Endothelial cell of hepatic sinusoid (primary cell): Measurements from ENCODE around the gene JHY.

Experiments used
- in situ Hi-C: cut with HindIII; loops from 2 replicates; pipeline ENCODE4 v1.10.0; 2017; ENCODE audit warnings: low sequenced_read_pairs

The JHY gene

DNA sequence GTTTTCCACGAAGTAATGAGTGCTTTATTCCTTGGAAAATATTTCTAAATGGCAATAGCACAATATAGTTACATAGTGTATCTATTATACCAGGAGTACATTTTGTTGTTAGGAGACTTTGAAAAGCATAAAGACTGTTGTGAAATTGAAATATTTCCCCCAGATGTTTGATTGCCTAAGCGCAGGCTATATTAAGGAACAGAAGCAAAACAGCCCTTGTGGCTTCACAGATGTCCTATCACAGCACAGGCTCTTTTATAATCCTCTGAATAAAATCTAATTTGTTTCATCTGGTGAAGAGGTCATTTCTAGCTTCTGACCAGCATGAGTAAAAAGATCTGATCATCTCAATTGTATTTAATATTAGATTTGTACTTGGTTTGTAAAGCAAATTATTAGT is 50.9 kb downstream of the JHY start:
- in situ Hi-C loops = no loop called here

DNA sequence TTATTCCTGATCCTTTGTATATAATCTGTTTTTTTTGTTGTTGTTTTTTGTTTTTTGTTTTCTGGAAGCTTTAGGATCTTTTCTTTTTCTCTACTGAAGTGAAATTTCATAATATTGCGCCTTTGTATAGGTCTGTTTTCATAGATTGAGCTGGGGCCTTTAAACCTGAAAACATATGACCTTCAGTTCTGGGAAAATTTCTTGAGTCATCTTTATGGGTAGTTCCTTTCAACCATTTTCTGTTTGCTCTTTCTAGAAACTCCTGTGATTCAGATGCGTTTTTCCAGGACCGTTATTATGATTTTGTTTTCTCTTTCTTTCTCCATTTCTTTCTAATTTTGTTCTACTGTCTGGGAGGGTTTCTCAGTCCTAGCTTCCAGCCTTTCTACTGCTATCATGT is 55.4 kb downstream of the JHY start:
- in situ Hi-C loops = no loop called here

DNA sequence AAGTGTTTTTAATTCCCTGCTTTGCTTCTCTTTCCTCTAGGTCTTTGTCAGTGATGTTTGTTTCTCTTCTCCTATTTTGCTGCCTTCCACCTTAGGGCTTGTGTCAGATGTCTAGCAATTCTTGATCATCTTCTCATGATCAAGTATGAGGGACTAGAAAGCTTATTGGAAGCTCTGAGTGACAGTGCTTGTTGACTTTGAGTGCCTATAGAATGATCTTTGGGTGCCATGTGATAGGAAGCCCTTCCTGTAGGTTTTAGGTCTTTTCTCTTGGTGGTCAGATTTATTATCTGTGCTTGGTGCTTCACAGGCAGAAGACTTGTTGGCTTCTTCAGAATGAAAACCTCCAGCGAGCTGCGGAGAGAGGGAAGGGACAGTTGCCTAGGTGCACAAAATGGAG is 56.0 kb downstream of the JHY start:
- in situ Hi-C loops = no loop called here

DNA sequence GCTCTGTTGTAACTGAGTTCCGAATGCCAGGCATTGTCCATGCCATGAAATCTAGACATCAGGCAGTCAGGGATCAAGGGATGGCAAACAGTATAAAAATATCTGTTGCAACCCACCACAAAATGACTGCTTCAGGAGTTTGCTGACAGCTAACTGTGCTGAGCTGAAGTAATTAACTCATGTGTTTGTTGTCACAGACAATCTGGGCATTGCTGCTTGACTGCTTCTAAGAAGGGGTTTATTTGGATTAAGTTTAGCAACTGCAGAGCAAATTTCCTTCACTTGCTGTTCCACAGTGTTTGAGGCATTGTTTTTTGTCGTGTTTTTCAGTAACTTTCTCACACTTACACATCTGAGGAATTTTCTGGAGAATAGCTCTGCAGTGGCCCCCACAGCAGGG is 68.7 kb downstream of the JHY start:
- in situ Hi-C loops = no loop called here

DNA sequence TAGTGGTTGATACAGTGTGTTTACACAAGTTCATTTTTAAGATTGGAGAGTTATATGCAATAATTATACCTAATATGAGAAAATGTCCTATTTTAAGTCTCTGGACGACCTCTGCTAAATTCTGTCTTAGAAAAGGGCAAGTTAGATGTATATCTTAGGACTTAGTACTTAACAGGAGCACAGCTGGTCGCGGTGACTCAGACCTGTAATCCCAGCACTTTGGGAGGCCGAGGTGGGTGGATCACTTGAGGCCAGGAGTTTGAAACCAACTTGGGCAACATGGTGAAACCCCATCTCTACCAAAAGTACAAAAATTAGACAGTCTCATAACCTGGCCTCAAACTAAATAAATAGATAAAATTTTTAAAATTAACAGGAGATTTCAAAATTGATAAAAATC is 71.9 kb downstream of the JHY start:
- in situ Hi-C loops = no loop called here

GRCh38 chr11:122963961-122964360 is 81.4 kb downstream of the JHY start:
- in situ Hi-C loops = no loop called here

DNA sequence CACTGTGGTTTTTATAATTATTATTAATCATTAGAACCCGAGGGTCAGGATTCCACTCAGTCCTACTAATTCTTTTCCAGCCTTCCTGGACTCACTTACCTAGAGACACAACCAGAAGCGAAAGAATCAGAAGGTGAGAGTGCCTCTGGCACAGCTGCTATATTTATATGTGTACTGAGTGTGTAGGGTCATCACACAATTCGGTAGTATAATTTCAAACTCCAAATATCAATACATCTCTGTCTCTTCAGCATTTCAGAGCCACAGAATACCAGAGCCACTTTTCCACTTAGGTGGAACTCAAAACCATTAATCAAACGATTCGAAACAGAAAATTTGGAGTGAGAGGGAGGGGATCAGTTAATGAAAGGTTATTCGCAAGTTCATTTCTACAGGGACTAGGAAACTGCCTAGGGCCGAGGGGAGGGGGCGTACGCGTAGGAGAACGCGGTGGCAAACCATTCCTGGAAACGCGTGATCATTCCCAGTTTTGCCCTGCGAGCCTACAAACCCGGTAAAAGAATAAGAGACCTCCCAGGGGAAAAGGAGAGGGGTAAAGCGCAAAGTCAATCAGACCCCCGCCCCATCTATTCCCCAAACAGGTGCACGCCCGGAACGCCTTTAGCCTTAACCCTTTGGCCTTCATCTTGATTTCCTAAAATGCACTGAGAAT is 93.6 kb downstream of the JHY start:
- in situ Hi-C loops = no loop called here

DNA sequence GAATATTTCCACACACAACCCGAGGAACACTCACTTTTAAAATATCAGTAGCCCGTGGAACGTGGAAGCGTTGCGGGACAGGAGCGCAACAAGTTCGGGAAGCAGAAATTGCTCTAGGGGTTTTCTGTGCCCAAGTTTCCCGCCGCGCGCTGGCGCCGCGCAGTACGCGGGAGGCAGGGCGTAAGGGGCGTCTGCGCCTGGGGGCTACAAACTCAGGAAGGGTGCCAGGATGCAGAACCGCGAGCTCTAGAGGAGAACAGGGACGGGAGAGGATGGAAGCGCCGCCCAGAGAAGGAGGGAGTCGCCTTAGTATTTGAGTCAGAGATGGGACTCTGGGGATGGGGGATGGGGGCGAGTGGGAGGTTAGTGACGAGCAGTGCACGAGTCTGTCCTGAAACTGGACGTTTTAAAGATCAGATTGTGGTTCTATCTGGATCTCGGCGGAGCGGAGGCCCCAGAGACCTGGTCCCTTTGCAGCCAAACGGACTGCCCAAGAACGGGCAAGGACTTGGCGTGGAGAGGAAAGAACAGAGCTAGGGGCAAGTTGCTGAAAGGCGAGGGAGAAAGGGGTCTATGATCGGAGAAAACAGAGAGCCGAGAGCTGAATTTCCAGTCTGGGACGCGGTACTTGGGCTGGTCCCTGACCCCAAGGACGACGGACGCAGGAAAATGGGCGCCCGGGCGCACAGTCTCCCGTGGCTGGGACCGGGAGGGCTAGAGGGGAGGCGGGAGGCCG is 94.3 kb downstream of the JHY start:
- in situ Hi-C loops = no loop called here

DNA sequence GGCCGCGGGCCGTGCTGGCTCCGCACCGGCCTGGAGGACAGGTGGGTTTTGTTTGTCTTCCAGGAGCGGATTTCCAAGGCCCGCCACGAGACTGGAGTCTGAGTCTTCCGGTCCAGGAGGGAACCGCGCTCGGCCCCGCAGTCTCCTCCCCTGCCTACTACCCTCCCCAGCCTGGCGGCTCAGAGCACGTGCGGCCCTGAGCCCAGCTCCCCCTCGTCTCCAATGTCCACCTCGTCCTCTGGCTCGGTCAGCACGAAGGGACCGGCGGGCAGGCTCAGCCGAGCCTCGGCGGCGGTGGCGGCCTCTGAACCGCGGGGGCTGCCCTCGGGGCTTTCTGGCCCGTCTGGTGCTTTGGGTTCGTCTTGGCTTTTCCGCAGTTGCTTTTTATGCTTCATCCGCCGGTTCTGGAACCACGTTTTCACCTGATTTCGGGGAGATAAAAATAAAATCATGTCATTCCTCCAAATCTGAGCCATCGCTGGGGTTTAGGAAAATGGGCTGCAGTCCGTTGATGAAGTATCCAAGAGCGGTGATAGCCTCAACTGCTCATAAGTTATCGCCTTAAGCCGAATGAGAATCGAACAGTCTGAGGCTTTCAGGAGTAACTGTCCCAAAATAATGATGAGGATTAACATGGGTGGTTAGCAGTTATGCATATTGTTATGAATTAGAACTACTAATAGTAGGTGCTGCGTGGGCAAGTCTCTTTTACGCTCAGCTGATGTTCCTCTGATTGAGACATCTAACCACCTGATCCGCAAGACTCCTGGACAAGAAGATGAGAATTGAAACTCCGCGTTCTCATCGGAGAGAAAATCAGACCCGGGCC is 95.1 kb downstream of the JHY start:
- in situ Hi-C loops = no loop called here

GRCh38 chr11:122978299-122978620 is 95.7 kb downstream of the JHY start:
- in situ Hi-C loops = no loop called here

DNA sequence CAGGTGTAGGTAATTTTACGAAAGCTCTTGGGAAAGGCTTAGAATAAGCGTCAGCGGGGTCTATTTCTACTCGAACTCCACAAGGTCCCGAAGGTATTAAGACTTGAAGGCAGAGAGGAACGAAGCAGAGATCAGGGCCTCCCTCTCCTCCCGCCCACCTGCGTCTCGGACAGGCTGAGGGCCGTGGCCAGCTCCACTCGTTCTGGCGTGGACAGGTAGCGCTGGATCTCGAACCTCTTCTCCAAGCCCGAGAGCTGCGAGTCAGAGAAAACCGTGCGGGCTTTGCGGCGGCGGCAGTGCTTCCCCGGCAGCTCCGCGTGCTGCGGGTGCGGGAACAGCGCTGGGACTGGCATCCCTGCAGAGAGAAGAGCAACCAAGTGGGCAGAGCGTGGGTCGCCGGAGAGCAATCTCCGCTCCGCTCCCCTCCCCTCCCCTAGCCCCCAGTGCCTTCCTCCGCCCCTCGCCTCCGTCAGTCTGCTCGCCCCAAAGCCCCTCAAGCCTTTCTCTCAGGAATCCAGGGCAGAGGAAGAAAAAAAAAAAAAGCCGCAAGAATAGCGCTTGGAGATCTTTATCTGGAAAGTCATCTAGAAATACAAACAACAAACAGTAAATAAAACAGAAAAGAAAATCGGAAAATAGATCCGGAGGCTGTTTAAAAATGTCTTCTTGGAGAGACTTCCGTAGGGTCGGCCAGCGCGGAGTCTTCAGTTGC is 96.7 kb downstream of the JHY start:
- in situ Hi-C loops = no loop called here

DNA sequence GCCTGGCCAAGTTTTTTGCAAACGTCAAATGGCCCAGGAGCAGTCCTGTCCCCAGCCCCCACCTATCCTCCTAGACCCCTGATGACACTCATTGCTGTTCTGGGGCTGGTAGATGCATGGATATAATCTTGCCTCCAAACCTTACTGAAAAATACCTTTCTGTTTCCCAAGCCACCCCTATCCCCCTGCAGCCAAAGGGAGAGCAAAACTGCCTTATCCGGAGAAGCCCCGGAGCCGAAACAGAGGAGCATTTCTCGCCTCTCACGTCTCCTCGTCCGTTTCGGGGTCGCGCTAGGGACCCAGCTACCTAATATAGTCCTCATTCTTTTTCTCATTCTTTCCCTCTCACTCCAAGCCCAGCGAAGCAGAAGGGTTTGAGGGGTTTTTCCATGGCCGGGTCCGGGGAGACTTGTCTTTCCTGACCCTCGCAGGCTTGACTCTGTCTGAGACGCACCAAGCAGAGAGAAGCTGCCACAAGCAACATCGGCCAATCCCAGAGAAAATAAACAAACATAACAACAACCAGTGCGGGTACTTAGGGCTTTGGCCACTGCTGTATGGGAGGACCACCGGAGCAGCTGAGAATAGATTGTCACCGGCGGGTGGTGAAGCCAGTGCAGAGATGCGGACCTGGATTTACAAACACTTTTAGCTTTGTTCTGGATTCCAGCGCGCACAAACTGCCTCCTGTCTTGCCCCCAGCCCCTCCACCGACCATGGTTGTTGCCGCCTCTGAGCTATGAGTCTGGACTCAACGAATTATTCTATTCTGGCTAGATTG is 97.4 kb downstream of the JHY start:
- in situ Hi-C loops = no loop called here

- in situ Hi-C loops = no loop called here
Measured at GRCh38 chr11:122981388-122982264, 99.1 kb downstream of the JHY start, which contains the start of gene BSX. Gene BSX, minus strand, starts transcription at chr11:122981834. Its CDS starts 163 bp downstream, at chr11:122981671.

- in situ Hi-C loops = no loop called here
Measured at GRCh38 chr11:122983438-122984185, 101.1 kb downstream of the JHY start.

DNA sequence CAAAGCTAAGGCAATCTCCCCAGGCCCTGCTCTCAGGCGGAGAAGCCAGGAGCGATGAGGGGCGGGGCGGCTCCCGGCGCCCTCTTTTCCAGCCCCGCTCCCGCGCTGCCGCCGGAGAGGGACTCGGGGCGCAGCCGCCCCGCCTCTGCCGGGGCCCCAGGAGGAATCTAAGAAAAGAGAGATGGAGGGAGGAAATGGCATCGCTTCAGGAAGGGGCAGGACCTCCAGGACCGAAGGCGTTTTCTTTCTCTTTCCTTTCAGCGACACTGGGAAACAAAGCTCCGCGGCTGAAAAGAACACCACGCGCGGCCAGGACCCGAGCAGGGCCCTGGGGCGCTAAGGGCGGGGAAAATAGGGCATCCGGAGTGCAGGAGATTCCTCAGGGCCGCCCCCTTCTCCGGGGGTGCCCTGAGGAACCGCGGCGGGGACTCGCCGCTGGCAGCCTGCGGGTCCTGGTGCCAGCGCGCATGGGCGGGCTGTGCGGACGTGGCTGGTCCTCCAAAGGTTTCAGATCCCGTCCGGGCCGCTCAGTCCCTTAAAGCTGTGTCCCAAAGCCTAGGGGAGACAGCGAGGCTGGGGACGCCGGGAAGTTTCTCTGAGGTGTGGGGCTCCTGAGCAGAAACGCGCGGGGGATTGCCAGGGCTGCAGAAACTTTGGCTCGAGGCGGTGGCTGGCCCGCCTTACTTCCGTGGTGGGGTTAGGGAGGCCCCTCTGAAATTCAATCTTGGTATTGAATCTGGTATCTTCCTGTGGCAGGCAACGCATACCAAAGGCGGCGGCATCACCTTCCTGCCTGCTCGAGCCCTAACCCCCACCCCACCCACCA is 101.8 kb downstream of the JHY start:
- in situ Hi-C loops = no loop called here

GRCh38 chr11:122995526-122995925 is 113.0 kb downstream of the JHY start:
- in situ Hi-C loops = no loop called here

GRCh38 chr11:122998727-122999366 is 116.3 kb downstream of the JHY start:
- in situ Hi-C loops = no loop called here
